Cerebellar nuclear complex (tissue), 1 donor: Measurements from ENCODE around the gene FAM163B.

ENCODE experiments used
- DNase-seq, 2 experiments: peaks; one replicate each; lab custom pipeline; 2025; lab: John Stamatoyannopoulos, UW

The FAM163B gene

GRCh38 chr9:133582501-133583045, 26.6 kb downstream of the FAM163B start:
- DNase-seq, result no peak

GRCh38 chr9:133581513-133582343, 27.5 kb downstream of the FAM163B start:
- DNase-seq, result no peak

GRCh38 chr9:133581011-133581410, 28.2 kb downstream of the FAM163B start:
- no peak for DNase-seq

GRCh38 chr9:133580419-133580738, 28.8 kb downstream of the FAM163B start:
- DNase-seq, result no peak

- no peak for DNase-seq
These were observed 29.4 kb downstream of the FAM163B start for GRCh38 chr9:133579601-133580418.

GRCh38 chr9:133578524-133579441, 30.4 kb downstream of the FAM163B start:
- DNase-seq, result no peak

- DNase-seq, result no peak
These were observed 31.5 kb downstream of the FAM163B start for GRCh38 chr9:133577737-133578112.

- no peak for DNase-seq
These were observed 32.1 kb downstream of the FAM163B start for GRCh38 chr9:133576875-133577736.

- no peak for DNase-seq
These were observed 32.9 kb downstream of the FAM163B start for GRCh38 chr9:133576031-133576874.

GRCh38 chr9:133575186-133576030, 33.8 kb downstream of the FAM163B start:
- DNase-seq, result no peak

- DNase-seq, result no peak
These were observed 34.4 kb downstream of the FAM163B start for GRCh38 chr9:133574771-133575170.

GRCh38 chr9:133573791-133574515, 35.2 kb downstream of the FAM163B start:
- no peak for DNase-seq

GRCh38 chr9:133572821-133573361, 36.3 kb downstream of the FAM163B start:
- DNase-seq, result no peak

- no peak for DNase-seq
These were observed 37.1 kb downstream of the FAM163B start for GRCh38 chr9:133571896-133572595.

- no peak for DNase-seq
These were observed 37.7 kb downstream of the FAM163B start for GRCh38 chr9:133571391-133571890.

GRCh38 chr9:133570691-133571080, 38.5 kb downstream of the FAM163B start:
- no peak for DNase-seq
